Measurements from ENCODE around the gene XYLT1.
"Not testable (repeated sequence)": the region's sequence is repeated elsewhere in the genome, so short reads cannot be mapped to it uniquely, and the experiment has no call there.

The XYLT1 gene

DNA sequence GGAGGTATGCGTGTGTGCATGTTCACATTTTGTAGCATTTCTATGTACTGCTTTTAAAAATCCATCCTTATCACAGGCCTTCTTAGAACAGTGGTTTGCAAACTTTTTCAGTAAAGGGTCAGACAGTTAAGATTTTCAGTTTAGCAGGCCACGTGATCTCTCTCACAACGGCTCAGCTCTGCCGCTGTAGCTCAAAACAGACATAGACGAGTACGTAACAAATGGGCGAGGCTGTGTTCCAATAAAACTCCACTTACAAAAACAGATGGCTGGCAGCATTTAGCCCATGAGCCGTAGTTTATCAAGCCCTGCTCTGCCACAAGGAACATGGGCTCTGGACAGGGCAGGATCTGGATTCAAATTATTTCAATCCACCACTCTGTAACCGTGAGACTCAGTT is 141.8 kb downstream of the XYLT1 start:
- no peak for DNase-seq

DNA sequence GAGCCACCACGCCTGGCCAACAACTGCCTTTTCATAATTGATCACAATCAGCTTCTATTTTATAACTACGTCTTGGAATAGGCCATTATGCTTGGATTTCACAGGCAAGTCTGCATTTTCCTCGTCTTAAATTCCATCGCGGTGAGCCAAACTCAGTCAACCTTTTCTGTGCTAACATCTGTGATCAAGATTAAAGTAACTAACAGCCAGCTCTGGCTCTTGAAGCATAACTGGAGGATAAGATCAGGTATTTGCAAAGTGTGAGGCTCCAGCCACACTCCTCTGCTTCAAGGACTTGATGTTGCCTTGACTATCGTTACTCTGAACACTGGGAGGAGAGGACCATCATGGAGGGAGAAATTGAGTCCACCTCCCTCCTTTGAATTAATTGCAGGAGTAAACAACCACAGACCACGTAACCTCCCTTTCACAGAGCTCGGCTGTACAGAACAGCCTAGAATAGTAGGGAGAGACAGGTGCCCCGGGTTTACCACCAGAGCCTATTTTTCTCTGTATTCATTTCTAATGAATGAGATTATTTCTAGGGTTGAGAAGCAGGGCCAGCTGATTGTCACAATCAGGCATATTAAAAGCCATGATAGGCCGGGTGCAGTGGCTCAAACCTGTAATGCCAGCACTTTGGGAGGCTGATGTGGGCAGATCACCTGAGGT is 143.0 kb downstream of the XYLT1 start:
- no peak for DNase-seq

DNA sequence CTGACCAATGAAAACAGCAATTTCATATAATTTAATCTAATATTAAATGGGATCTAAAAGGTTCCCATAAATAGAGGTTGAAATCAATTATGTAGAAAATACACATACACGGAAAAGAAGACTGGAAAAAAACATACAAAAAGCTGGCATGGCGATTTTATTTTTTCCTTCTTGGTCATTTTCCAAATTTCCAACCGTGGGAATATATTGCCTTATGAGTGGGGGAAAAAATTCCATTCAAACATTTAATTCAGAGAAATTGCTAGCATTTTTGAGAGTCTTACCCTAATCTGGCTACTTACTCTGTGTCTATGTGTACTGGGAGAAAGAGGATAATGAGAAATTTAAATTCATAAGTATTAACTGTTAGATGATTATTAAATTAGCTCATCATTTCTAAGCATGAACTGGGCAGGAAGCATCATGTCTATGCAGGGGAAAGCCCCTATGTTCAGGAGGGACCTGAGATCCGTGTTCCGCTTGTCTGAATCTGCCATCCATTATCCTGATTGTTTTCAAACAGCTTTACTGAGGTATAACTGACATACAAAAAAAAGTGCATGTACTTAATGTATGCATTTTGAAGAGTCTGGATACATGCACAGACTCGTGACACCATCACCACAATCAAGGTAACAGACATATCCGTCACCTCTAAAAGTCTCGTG is 145.2 kb downstream of the XYLT1 start:
- DNase-seq = no peak

DNA sequence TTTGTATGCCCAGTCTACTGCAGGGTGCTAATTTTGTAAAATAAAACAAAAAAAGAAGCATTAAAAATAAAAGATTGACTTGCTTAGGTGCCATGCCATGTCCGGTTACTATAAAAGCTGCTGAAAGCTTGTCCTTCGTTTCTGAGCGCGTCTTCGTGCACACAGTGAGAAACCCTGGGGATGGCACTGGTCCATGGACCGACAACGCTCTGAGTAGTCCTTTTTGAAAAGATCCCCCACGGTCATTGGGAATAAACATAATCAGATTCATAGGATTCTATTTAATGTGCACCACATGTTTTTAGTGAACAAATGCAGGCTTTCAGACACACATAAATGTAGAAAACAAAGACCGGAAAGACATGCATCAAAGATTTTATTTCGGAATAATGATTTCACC is 146.3 kb downstream of the XYLT1 start:
- no peak for DNase-seq

DNA sequence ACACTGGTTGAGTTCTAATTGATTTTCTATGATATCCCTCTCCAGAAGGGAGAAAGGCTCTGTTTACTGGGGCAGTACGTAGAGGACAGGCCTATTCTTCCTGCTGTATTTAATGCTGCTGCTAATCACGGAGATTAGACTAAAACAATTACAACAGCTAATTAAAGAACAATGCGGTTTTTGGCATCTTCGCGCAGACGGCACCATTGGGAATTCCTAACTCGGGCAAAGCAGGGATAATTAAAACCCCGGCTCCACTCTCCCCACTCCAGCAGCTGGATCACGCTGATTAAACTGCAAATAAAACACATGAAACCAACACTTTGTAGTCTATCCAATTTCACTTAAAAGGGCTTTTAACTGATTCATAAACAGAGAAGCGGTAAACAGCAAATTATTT is 147.6 kb downstream of the XYLT1 start:
- no peak for DNase-seq

DNA sequence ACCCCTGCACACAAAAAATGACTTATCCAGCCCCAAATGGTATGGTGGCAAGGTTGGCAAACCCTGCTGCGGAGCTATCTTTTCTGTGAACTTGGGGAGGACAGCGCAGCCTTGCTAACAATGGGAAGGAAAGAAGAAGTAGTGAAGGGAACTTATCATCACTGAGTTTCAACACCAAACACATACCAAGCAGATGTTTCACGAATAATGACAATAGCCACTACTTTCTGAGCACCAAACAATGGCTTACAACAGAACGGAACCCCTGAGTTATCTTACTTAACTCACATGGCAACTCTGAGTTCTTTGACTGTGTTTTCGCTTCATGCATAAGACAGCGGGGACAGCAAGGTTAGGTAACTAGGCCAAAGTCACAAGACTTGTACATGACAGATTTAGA is 148.9 kb downstream of the XYLT1 start:
- no peak for DNase-seq

DNA sequence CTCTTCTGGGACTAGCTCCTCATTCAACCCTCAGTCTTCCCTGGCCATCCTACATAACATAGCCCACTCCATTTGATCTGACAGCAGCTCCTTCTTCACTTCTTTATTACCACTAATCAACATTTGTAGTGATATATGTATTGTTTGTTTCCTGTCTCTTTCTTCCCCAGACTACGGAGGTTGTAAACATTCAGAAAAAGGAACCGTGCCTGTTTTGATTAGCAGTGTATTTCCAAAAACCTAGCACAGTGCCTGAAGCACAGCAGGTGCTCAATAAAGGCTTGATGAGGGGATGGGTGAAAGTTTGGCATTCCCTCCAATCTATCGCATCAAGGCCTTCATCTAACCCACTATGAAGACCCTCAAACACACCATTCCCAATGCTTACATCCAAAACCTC is 150.8 kb downstream of the XYLT1 start:
- no peak for DNase-seq

DNA sequence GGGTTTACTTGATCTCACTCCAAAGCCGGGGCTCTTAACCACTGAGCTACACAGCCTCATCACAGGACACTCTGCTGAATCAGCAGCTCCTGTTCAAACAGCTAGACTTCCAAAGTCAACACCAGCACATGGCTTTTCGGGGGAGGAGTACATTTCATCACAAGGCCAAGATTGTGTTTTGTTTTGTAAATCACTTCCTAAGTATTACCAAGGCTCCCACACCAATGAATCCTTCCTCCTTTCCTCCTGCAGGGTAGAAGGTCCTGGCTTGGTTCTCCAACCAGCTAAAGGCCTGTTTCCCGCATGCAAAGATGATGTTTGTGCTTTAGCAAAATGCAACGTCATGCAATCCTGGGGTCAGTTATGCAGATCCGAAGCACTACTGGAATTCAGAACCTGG is 152.5 kb downstream of the XYLT1 start:
- no peak for DNase-seq

DNA sequence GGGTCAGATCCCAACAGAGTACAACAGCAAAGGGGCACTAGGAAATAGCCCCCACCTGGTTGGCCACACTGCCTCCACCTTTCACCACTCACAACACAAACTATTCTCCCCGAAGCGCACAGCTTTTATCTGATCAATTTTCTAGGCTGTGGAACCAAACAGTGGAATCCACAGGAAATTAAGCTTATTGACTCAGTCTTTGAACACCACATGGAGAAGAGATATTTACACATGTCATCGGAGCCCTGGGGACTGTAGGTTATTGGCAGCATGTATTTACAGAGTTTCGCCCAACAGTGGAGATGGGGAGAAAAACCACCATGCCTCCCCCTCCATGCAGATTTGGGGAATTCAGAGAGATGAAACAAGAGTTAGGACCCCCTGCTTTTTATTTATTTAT is 154.8 kb downstream of the XYLT1 start:
- DNase-seq = no peak

DNA sequence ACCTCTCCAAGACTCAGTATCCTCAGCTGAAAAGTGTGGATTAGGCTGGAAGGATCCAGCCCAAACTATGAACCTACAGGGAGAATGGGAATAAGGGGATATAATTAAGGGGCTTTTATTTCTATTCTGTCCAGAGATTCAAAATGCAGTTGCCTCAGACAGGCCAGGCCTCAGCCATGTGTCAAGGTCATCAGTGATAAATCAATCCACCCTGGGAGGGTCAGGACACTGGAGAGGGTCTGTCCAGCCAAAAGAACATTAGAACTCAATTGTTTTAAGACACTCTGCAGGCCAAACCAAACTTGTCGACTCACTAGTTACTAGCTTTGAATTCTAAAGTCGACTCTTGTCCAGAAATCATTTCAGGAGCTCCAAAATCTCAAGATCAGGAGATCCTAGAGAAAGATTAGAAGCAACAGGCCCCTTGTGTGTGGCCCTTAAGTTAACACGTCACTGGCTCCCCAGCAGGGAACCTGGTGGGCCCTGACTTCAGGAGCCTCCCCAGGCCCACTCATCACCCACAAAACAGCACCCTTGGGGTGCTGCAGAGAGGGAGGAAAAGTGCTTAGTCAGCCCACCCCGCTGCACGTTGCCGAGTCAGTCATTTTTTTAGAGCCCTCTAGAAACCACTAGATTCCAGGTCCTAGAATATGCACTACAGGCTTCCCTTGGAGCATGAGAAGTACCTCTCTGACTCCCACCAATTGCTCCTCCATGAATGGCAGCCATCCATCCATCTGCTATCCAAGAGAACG is 156.8 kb downstream of the XYLT1 start:
- no peak for DNase-seq

DNA sequence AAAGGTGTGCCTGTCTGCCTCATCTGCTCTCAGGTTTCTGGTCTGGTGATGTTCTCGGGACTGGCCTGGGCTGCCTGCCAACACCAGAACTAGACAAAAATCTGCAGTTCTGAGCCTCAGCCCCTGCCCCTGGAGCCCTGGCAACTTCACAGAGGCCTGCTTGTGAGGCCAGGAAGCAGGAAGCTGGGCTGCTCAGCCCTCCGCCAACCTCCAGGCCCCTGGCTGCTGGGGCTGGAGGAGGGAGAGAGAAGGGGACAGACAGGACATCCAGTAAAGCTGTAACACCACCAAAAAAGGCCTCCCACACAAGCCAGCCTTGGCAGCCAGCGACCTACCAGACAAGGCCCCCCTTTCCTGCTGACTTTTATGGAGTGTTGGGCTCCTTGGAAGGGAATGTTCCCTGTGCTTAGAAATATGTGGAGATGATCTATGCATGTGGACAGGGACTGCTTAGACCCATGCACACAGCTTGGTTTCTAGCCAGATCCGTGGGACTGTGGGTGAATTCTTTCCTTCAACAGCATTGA is 157.6 kb downstream of the XYLT1 start:
- DNase-seq = no peak

DNA sequence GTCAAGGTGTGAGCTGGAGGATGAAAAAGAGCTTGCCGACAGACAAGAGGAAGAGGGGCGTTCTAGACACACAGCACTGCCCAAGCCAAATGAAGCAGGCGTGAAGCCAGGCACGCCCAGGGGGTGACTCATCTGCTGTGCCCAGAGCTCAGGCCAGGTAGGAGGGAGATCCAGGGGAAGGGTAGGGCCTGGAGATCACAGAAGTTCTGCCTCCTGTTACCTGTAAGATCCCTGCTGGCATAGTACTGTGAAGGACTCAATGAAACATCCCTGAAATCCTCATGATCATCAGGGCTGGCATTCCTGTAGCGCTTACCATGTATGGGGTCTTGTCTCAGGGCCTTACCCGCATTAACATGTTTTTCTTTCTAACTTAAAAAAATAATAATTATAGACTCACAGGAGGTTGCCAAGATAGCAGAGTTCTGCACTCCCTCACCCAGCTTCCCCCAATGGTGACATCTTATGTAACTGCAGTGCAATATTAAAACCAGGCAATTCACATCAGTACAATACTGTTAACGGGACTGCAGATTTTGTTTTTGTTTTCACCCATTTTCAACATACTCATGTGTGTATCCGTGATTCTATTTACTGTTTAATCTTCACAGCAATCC is 158.6 kb downstream of the XYLT1 start:
- DNase-seq = no peak

DNA sequence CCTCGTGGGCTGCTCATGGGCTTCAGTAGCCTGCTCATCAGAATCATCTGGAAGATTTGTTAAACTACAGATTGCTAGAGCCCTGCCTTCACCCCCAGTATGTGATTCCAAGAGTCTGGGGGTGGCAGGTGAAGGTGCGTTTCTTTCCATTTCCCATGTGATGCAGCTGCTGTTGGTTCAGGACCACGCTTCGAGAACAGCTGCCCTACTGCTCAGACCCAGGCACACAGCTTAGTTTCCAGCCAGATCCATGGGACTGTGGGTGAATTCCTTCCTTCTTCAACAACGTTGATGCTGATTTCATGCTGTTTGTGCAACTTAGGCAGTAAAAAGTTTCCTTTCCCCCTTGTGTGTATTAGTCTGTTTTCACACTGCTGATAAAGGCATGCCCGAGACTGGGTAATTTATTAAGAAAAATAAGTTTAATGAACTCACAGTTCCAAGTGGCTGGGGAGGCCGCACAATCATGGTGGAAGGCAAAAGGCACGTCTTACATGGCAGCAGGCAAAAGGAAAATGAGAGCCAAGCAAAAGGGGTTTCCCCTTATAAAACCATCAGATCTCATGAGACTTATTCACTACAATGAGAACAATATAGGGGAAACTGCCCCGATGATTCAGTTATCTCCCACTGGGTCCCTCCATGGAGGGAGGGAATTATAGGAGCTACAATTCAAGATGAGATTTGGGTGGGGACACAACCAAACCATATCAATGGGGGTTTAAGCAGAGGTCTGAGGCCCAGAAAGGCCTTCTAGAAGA is 159.2 kb downstream of the XYLT1 start:
- DNase-seq = no peak

DNA sequence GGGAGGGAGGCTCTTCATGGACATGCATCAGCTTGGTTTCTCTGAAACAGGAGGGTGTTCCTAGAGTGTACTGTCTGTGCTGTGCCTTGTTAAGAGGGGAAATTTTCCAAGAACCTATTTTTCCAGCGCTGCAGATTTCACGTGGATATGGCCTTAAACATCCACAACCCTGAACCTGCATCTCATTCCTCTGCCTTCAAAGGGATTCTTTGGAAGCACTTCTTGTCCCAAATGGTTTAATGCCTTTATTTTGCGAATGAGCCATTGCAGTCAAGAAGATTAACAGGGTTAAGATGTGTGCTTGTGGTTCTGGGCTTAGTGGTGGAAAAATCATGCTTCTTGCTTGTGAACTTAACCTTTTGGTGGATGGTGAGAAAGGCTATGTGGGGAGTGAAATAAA is 161.2 kb downstream of the XYLT1 start:
- no peak for DNase-seq

DNA sequence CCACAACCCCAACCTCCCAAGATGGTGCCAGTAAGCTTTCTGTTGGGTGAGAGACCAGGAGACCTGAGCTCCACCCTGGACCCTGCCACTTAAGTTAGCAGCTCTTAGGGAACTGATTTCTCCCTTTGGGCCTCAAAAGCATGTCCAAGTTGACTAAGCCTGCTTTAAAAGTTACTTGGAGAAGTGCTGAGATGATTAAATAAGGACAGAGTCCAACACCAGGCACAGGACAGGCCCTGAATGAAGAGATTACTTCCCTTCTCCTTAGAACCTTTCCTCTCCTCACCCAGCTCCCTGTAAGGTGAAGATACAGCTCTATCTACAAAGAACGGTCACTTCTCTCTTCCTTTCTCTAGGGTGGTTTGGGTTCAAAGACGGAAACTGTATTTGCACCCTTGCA is 162.6 kb downstream of the XYLT1 start:
- DNase-seq = no peak

DNA sequence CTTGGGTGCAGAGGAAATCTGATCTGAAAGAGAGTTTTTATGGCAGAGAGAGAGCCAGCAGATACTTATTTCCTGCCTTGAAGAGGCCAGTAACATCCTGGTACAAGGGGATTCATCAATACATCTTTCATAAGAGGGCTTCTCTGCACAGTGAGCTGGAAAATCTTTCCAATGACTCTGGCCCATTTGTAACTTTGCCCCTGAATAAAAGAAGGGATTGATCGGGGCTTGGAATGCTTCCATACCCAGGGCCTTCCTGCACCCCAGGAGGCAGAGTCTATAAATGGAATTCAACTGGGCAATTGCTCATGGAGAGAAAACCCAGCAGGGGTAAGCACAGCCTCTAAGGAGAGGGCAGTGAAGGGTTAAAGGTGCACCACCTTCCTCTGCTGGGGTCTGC is 163.3 kb downstream of the XYLT1 start:
- no peak for DNase-seq

DNA sequence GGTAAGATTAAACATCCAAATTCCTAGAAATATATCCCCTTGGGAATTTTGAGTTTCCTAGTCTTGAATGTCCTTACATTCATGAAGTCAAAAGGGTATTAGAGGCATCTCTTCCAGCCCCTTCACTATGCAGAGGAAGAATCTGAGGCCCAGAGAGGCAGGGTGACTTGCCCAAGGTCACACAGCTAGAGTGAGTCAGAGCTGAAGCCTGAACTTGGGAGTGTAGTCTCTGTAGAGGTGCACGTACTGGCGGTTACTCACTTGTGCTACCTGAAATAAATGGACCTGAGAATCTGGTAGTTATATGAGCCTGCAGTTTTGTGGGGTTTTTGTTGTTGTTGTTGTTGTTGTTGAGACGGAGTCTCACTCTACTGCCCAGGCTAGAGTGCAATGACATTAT is 164.0 kb downstream of the XYLT1 start:
- no peak for DNase-seq

DNA sequence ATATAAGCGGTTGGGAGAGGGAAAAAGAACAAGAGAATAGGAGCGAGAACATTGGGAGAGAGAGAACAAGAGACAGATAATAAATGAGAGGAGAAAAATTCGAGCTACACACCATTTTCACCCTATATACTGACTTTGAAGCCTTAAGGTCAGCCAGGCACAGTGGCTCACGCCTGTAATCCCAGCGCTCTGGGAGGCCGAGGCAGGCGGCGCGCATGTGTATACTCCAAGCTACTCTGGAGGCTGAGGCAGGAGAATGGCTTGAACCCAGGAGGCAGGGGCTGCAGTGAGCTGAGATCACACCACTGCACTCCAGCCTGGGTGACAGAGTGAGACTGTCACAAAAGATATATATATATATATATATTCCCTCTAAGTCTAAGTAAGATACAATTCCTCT is 164.5 kb downstream of the XYLT1 start:
- not testable (repeated sequence) for DNase-seq

DNA sequence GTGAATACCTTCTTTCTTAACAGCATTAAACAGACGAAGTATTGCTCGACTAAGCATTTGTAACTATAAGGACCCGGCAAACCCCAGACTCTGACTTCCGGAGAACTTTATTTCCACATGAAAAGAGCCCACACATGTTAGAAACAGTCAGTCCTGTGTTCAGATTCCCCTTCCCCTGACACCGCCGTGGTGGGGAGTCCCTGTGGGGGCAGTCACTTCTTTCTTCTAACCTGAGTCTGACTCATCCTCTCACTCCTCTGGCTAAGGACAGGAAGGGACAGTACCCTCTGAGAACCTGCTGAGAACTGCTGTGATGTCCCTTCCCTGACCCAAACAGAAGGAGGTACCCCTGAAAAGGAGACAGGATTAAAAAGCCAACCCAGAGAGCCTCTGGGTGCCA is 165.1 kb downstream of the XYLT1 start:
- peak in 2 of 4 experiments; percentile 10 to 11 for DNase-seq

DNA sequence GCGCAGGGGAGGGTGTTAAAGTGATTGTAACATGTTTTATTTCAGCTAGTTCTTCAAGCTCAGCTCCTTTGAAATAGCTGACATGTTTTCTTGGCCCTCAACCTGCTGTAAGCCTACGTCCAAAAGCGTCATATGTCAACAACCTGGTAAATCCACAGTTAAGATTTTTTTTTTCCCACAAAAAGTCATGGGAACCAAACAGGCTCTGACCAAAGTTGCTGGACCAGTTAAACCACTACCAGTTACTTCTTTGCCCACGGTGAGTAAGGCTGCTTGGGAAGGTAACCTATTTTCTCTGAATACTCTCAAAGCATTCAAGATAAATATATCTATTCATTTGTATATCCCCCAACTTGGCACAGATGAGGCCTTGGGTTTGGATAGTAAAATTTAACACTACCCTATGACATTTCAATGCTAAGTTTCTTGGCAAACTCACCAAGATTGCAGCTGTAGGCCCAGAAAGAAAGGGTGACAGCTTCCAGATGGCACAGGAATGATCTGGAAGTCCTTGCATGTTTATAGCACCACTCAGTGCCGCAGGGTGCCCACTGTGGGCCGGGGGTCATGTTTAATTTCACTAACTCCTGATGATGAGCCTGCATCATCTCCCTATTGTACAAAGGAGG is 166.2 kb downstream of the XYLT1 start:
- DNase-seq = no peak

DNA sequence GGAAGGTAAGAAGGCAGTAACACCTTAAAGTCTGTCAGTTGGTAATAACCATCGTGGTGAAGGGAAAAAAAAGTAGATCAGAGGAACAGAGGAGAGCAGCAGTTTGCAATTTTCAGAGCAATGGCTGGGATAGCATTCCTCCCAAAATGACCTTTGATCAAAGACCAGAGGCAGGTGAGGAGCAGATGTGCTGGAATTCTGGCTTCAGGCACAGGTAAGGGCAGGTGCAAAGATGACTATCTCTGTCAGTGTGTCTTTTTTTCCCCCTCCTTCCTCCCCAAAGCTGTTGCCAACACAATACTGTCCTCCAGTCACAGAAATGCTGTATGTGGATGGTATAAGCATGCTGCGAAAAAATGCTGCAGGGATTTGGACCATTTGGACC is 166.7 kb downstream of the XYLT1 start:
- no peak for DNase-seq

DNA sequence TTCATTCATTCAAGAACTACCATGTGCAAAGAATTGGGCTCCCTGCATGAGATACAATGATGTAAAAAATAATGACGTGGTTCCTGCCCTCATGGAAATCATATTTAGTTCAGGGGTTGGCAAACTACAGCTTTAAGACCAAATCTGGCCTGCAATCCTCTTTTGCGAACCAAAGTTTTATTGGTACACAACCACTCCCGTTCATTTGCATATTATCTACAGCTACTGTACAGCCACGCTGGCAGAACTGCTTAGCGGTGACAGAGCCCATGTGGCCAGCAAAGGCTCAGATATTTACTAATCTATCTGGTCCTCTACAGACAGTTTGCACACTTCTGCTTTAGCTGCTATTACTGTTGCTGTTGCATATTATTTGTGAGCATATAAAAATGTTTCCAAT is 167.7 kb downstream of the XYLT1 start:
- no peak for DNase-seq

All from activated CD4-positive, CD25-positive, alpha-beta regulatory T cell (primary cell).